A549 (cell line): Measurements from ENCODE around the gene SPRYD3. TPM values are rescaled to one million over a fixed set of nuclear protein-coding genes. Genes with fewer than 3 reads are reported as not detected.

ENCODE experiments used
- ATAC-seq, 2 experiments: fragments of 200-7000 bp in 1 of 2; fragments of >200 bp in 1 of 2; cut with Nextera tagmentation in 1 of 2; cut with Tn5 transposase in 1 of 2; 3 replicates each; pipeline versions ENCODE4 v1.8.0 to v1.9.1; 2018 to 2020; ENCODE audit warnings: mild to moderate bottlenecking in 1 of 2, moderate library complexity in 1 of 2
- CTCF ChIA-PET: fragments of 300-600 bp; sonication (Branson Sonifier 250); formaldehyde crosslinking; extraction: SDS; loops from one replicate; lab custom pipeline; 2021; ENCODE audit warnings: antibody characterized with exemption, inconsistent platforms; lab: Yijun Ruan, JAX
- POLR2A ChIA-PET: fragments of 350-600 bp; formaldehyde crosslinking; extraction: SDS; loops from one replicate; lab custom pipeline; 2021; ENCODE audit warnings: antibody characterized with exemption, inconsistent platforms; lab: Yijun Ruan, JAX
- DNase-seq, 2 experiments: peaks; one replicate each; pipeline versions ENCODE4 v3.0.0 to v3.0.0-alpha.2; 2011 to 2016; ENCODE audit warnings: low read depth in 1 of 2, low spot score in 1 of 2
- FAIRE-seq: peaks from 2 replicates; lab custom pipeline; 2011; peaks lifted over from hg19 to GRCh38; lab: Jason Lieb, UNC
- H3K27ac ChIP-seq, 2 experiments: fragments of >200 bp; sonication (Bioruptor Twin); formaldehyde crosslinking; 3 replicates each; pipeline ENCODE4 v1.5.1; 2016 to 2017
- H3K4me1 ChIP-seq: fragments of >200 bp; sonication (Bioruptor Twin); formaldehyde crosslinking; 3 replicates; pipeline ENCODE4 v1.6.1; 2016
- H3K4me2 ChIP-seq: fragments of >200 bp; sonication (Bioruptor Twin); formaldehyde crosslinking; 3 replicates; pipeline ENCODE4 v1.6.1; 2016
- H3K4me3 ChIP-seq: fragments of >200 bp; sonication (Bioruptor Twin); formaldehyde crosslinking; 3 replicates; pipeline ENCODE4 v1.5.1; 2016
- H3K9me3 ChIP-seq: fragments of >200 bp; sonication (Bioruptor Twin); formaldehyde crosslinking; 3 replicates; pipeline ENCODE4 v1.6.1; 2016
- ATOH8 ChIP-seq: fragments of 250-450 bp; sonication (Bioruptor Pico); IDR thresholded peaks from 2 replicates; pipeline ENCODE4 v1.5.0; 2020; ENCODE audit warnings: low read depth, mild to moderate bottlenecking, moderate library complexity
- CBX8 ChIP-seq: fragments of 200-600 bp; sonication (generic); IDR thresholded peaks from 2 replicates; pipeline ENCODE4 v1.6.1; 2016
- CHD2 ChIP-seq: fragments of 150-350 bp; IDR thresholded peaks from 2 replicates; pipeline ENCODE4 v1.6.1; 2014; ENCODE audit warnings: low read length; ENCODE audit not compliant: partially characterized antibody
- E2F6 ChIP-seq: IDR thresholded peaks from 2 replicates; pipeline ENCODE4 v1.6.1; 2012; ENCODE audit warnings: low read depth, borderline replicate concordance
- EHF ChIP-seq: fragments of 250-450 bp; sonication (Bioruptor Pico); IDR thresholded peaks from 2 replicates; pipeline ENCODE4 v1.5.0; 2020; ENCODE audit warnings: mild to moderate bottlenecking
- EP300 ChIP-seq, 2 experiments: fragments of >200 bp; sonication (Bioruptor Twin); formaldehyde crosslinking; IDR thresholded peaks; 2 replicates in 1 of 2; 3 replicates in 1 of 2; pipeline ENCODE4 v1.6.1; 2016 to 2017
- POLR2AphosphoS2 ChIP-seq: conservative IDR thresholded peaks from 2 replicates; pipeline ENCODE4 v1.6.1; 2012; ENCODE audit warnings: low read length, improper control_type of control experiment, inconsistent platforms
- RCOR1 ChIP-seq: fragments of 150-350 bp; IDR thresholded peaks from 2 replicates; pipeline ENCODE4 v1.6.1; 2014; ENCODE audit warnings: antibody characterized with exemption, low read length, low read depth
- REST ChIP-seq: fragments of 200-600 bp; sonication (generic); IDR thresholded peaks from 2 replicates; pipeline ENCODE4 v1.6.1; 2016; ENCODE audit warnings: antibody characterized with exemption, mild to moderate bottlenecking, moderate library complexity
- ZC3H11A ChIP-seq: fragments of 450-650 bp; IDR thresholded peaks from 2 replicates; pipeline ENCODE4 v1.6.1; 2014; ENCODE audit warnings: antibody characterized with exemption, mild to moderate bottlenecking
- ZFP36 ChIP-seq: fragments of 450-650 bp; IDR thresholded peaks from 2 replicates; pipeline ENCODE4 v1.6.1; 2014; ENCODE audit warnings: borderline replicate concordance; ENCODE audit not compliant: partially characterized antibody
- ZNF302 ChIP-seq: fragments of 250-450 bp; sonication (Bioruptor Pico); IDR thresholded peaks from 2 replicates; pipeline ENCODE4 v1.9.0; 2021; ENCODE audit warnings: inconsistent platforms, mild to moderate bottlenecking, moderate library complexity
- WGBS: methylation state at CpG from one replicate; pipeline ENCODE4 v1.1.6; 2017; ENCODE audit errors: missing lambda C conversion rate; 5-methylcytosine and 5-hydroxymethylcytosine counted together
- polyA plus RNA-seq, 4 experiments: library from polyadenylated mRNA; depleted of rRNA in 3 of 4; stranded (reverse); fragments of >200 nt; fragmentation: RNase III in 1 of 4; extraction: RNeasy Plus Mini Kit Qiagen cat#74134 plus additional on column Dnase treatment in 1 of 4; gene quantifications; 2 replicates in 3 of 4; 3 replicates in 1 of 4; pipeline ENCODE4 v1.2.3, GENCODE V29; 2011 to 2017
- TF ChIP-seq, protein P1 (sequence below): fragments of >200 bp; sonication (Bioruptor Twin); formaldehyde crosslinking; IDR thresholded peaks from 3 replicates; pipeline ENCODE4 v1.6.1; 2016

SPRYD3 gene
- polyA plus RNA-seq, 2 of the 4 experiments (the other 2 are of a cell fraction), result 17.3 to 26.8 TPM

DNA sequence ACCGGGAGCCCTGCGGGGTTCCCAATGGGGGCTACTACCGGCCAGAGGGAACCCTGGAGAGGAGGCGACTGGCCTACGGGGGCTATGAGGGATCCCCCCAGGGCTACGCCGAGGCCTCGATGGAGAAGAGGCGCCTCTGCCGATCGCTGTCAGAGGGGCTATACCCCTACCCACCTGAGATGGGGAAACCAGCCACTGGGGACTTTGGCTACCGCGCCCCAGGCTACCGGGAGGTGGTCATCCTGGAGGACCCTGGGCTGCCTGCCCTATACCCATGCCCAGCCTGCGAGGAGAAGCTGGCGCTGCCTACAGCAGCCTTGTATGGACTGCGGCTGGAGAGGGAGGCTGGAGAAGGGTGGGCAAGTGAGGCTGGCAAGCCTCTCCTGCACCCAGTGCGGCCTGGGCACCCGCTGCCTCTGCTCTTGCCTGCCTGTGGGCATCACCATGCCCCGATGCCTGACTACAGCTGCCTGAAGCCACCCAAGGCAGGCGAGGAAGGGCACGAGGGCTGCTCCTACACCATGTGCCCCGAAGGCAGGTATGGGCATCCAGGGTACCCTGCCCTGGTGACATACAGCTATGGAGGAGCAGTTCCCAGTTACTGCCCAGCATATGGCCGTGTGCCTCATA, 19.6 kb downstream of the SPRYD3 start:
- CTCF ChIA-PET, result interaction anchor here (0.9 to 45.5 kb wide), 3 partner anchors 9 to 219 kb away, joined by 3 to 1424 read pairs (median 308); partner anchors contain the start of genes IGFBP6, SOAT2, SPRYD3 and TNS2
- TF ChIP-seq ATOH8, result no peak
- Histone ChIP-seq H3K9me3 (no peaks in the 10 kb centered on the region), H3K27ac (no peak overlapping the region), H3K4me3 (no peak overlapping the region), H3K4me2 (no peak overlapping the region), H3K4me1 (peaks cover 37% of the 10 kb centered on the region)
- ATAC-seq (0 out of 6 replicates have a peak, but pooled peaks of 1 of the 2 experiments have one; percentile 2), FAIRE-seq (no peak), DNase-seq (no peak)
- POLR2A ChIA-PET, result no interaction called here
- WGBS, result 93% methylated on average over 21 of the region's 24 CpGs

DNA sequence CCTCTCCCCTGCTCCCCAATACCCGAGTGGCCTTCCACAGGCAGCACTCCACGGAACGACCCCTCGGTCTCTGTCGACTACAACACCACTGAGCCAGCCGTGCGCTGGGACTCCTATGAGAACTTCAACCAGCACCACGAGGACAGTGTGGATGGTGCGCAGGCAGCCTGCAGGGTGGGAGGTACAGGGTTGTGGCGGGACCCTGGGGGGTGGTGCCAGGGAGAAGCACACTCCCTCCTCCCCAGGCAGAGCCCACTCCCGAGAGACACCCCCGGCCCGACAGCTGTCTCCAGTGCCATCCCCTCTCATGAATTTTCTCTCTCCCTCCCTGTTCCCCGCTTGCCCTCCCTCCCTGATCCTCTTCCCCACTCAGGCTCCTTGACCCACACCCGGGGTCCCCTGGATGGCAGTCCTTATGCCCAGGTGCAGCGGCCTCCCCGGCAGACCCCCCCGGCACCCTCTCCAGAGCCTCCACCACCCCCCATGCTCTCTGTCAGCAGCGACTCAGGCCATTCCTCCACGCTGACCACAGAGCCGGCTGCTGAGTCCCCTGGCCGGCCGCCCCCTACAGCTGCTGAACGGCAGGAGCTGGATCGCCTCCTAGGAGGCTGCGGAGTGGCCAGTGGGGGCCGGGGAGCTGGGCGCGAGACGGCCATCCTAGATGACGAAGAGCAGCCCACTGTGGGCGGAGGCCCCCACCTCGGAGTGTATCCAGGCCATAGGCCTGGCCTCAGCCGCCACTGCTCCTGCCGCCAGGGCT, 20.3 kb downstream of the SPRYD3 start:
- Histone ChIP-seq H3K4me1 (peaks cover 38% of the 10 kb centered on the region), H3K4me2 (no peak overlapping the region), H3K4me3 (no peak overlapping the region), H3K27ac (no peak overlapping the region), H3K9me3 (no peaks in the 10 kb centered on the region)
- no peak for DNase-seq
- CTCF ChIA-PET, result interaction anchor here (1.6 to 45.5 kb wide), 4 partner anchors 3 to 139 kb away, joined by 5 to 1424 read pairs (median 308); partner anchors contain the start of genes IGFBP6, SOAT2, SPRYD3 and TNS2
- FAIRE-seq, result no peak
- POLR2A ChIA-PET, result no interaction called here
- TF ChIP-seq ZFP36, result no peak
- TF ChIP-seq POLR2AphosphoS2, result no peak
- TF ChIP-seq E2F6, result no peak
- no peak for TF ChIP-seq ZC3H11A
- no peak for TF ChIP-seq CBX8
- TF ChIP-seq REST, result no peak
- TF ChIP-seq CHD2, result no peak
- TF ChIP-seq RCOR1, result no peak
- TF ChIP-seq EP300 (IDR thresholded peaks at IDR 0.05), result no peak
- TF ChIP-seq, protein P1, sequence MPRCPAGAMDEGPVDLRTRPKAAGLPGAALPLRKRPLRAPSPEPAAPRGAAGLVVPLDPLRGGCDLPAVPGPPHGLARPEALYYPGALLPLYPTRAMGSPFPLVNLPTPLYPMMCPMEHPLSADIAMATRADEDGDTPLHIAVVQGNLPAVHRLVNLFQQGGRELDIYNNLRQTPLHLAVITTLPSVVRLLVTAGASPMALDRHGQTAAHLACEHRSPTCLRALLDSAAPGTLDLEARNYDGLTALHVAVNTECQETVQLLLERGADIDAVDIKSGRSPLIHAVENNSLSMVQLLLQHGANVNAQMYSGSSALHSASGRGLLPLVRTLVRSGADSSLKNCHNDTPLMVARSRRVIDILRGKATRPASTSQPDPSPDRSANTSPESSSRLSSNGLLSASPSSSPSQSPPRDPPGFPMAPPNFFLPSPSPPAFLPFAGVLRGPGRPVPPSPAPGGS, result no peak
- TF ChIP-seq ZNF302 (CRISPR knock-in tag), result no peak
- no peak for TF ChIP-seq EHF (CRISPR knock-in tag)
- no peak for ATAC-seq
- WGBS, result 86% methylated on average over 17 of the region's 35 CpGs
